NCI-H1417 (cell line): ENCODE measurements around the gene SYT9.
"Not testable (repeated sequence)": the region's sequence is repeated elsewhere in the genome, so short reads cannot be mapped to it uniquely, and the experiment has no call there.

Source experiments
- DNase-seq, 3 experiments: peaks; one replicate each; lab custom pipeline; 2025; lab: John Stamatoyannopoulos, UW

Gene SYT9

DNA sequence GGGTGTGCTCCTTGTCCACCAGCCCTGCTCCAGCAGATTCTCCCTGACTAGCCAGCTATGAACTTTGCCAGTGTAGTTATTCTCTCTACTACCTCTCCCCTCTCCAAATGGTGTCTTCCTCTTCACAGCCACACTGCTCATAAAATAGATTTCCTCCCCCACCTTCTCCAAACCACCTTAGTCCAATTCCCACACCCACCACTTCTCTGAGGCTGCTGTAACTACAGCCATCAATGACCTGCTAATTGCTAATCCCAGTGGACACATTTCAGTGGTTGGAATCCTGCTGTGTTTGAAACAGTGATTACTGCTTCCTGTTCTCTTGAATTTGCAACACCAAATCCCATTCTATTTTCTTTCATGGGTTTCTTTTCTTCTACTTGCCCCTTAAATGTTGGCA lies 23.4 kb downstream of the SYT9 start:
- DNase-seq: peak in 1 of 3 experiments; percentile 53

DNA sequence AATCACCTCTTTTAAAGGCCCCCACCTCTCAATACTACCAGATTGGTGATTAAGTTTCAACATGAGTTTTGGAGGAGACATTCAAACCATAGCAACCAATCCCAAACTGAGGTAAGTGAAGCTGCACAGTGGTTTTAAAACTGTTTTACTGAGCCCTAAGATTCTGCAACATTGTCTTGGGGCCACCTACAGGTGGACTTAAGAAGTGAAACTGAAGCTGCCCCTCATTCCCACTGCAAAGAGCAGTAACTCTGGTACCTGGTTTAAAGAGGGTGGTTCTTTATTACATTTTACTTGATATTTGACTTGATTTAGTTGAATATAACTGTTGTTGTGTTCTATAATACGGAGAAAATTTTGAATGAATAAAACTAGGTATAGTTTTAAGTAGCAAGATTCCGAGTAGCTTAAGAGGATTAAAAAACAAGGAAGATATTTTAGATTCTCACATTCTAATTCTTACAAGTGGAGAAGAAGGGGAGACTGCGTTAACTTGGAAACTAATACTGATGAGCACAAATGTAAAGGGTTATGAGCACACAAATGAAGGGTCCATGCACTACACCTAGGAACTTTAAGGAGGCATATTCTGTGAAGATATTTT lies 26.7 kb downstream of the SYT9 start:
- DNase-seq: peak in 2 of 3 experiments; percentile 10 to 60

DNA sequence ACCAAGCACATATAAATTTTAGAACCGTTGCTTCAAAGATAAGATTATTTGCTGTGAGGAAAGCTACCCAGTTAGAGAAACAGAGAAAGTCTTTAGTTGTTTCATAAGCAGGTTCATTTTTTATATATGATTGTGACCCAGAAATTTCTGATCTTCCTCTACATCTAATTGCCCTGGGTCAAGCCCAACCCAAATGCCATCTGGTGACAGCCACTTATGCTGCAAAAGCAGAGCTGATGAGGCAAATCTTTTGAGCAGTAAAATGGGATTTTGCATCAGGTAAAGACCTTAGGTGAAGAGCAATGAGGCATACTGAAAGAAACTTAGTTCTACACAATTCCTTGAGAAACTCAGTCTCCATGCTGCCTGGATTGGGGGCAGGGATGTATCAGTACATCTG lies 28.0 kb downstream of the SYT9 start:
- no peak for DNase-seq

DNA sequence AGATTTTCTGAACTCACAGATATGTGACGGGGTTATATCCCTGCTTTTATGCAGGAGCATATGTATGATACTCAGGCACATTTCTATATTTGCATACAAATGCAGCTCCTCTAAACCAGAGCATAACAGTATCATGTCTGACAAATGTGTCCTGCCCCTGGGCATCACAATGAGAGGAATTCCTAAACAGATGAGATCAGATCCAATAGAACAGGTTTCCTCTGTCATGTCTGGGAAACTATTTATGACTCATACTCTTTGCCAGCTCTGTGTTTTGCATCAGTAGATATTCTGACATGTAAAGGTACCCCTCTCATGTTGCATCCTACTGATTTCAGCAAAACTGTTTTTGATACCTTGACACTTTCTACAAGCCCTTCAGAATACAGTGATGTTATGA lies 29.4 kb downstream of the SYT9 start:
- DNase-seq: no peak

DNA sequence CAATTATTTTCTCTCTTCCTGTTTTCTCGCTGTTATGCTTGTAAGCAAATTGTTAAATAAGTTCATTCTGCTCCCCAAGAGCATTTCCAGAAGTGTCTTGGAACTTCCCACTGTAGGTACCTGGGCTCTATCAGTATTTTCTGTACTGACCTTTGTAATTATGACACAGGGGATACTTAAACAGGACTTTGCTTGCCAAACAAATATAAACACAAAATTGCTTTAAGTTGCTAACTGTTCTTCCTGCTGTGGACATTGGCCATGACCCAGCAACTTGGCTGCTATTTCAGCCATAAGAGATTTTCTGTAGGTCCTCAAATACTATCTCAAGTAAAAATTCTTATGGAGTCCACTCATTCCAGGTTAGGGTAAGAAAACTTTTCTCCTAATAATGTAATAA lies 30.1 kb downstream of the SYT9 start:
- no peak for DNase-seq

DNA sequence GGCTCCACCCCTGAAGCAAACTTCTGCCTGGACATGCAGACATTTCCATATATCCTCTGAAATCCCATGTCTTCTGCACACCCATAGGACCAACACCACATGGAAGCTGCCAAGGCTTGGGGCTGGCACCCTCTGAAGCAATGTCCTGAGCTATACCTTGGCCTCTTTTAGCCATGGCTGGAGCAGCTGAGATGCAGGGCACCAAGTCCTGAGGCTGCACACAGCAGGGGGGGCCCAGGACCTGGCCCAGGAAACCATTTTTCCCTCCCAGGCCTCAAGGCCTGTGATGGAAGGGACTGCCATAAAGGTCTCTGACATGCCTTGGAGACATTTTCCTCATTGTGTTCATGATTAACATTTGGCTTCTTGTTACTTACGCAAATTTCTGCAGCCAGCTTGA lies 34.5 kb downstream of the SYT9 start:
- no peak for DNase-seq

DNA sequence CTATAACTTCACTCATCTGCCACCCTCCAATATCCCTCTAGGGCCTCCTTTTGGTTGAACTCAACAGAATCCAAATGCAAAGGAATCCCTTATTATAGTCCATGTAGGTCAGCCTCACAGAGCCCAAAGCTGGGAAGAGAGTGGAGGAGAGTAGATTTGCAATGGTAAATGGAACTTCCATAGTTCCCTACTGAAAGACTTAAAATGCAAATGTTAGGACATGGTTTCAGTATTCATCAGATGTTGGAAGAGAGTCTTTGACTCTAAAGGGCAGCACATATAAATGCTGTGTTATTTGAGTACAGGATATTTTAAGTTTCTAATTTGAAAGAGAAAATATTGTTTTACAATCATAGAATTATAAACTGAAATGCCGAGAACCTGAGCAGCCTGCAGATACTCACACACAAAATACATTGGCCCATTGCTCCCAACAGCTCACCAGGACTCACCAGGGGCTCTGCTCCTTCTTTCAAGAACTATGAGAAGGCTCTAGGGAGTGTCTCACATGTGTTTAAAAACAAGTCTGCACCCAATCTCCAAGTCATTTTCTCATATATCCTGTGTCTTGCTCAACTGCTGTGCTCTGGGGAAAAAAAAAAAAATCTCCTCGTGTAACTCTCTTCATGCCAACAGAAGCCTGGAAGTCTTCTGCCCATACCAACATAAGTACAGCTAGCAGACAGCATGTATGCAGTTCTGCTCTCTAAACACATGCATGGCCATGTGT lies 39.6 kb downstream of the SYT9 start:
- DNase-seq: no peak

DNA sequence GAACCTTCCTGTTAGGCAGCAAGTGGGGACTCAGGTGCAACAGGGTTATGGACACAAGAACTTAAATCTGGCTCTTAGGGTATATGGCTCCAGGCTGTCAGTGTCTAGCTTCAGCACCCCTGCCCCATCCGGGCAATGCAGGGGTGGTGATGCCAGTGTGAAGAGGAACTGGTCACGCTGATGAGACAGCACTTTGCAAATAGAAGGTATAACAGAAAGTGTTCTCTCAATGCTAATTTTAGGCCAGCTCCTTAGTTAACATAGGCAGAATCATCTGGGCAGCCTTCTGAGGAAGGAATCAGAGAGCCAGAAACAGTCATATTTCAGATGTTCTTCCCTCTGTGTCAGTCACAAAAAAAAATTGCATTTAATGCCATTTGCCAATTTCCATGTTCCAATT lies 41.2 kb downstream of the SYT9 start:
- no peak for DNase-seq

DNA sequence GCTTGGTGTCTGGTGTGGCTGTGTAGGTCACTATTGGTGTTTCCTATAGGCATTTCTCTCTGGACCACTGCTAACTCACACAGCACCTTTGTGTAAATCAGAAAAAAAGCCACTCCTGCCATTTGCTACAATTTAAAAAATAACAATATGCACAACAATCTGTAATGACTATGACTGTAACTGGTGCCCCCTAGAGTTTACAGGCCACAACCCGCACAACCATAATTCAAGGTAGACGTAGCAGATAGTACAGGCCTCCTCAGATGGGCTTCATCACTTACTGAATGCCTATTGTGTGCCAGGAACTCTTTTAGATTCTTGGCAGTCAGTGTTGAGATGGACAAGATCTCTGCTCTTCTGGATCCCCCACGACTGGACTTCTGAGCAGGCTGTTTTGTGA lies 47.7 kb downstream of the SYT9 start:
- no peak for DNase-seq

DNA sequence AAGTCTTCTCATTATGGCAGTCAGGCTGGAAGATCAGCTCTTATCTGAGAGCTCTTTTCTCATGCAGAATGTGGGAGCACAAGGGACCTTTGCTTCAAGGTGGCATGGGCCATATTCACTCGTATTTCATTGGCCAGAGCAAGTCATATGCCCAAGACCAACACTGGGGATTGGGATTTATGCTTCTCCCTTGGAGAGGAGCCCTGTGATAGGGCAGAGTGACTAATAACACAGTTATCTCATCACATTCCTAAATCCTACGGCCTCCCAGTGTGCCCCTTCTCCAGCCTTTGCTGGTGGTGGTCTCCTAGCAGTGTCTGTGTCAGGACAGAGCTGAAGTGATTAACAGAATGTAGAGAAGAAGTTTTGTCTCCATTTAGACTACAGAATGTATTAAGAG lies 48.6 kb downstream of the SYT9 start:
- no peak for DNase-seq

DNA sequence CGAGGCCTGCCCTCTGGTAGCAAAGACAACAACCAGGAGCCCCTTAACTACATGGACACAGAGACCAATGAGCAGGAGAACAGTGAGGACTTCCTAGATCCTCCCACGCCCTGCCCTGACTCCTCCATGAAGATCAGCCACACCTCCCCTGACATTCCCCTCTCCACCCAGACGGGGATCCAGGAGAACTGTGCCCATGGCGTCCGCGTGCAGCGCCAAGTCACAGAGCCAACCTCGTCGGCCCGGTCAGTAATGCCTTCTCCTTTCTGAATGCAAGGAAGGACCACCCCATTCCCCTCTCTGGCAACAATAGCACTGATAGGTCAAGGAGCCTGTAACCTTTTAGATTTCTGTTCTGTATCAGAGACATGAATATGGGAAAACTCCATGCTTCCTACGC lies 51.4 kb downstream of the SYT9 start:
- no peak for DNase-seq

DNA sequence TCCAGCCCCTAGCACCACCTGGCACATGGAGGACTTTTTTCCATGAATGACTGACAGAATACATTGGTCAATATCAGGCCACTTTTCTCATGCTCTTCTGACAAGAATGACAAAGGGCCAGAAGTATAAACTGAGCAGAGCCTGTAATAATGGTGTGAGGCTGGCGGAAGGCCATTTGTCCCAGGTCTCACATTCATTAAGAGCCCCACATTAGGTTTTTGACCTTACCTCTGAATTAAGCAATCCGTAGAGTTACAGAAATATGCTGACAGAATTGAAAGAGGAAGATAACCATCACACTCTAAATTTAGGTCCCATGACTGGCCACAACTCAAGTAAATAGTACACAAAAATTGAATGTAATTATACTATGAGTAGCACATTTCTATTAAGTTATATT lies 55.2 kb downstream of the SYT9 start:
- no peak for DNase-seq

DNA sequence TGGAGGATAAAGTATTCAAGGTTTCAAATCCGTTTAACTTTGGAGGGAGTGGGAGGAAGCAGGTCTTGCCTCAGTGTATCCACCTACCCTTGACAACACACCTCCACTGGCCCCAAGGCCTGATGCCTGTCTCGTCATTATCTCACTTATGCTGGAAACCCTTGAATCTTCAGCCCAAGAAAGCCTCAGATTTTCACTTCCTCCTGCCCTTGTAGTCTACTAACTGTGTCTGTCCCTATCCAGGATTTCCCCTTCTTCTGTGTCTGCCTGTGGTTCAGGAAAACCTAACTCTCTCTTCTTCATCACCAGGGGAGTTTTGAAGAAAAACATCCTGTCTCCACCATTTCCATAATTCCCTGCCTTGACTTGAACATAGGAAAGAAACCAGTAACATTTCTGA lies 56.1 kb downstream of the SYT9 start:
- DNase-seq: no peak

DNA sequence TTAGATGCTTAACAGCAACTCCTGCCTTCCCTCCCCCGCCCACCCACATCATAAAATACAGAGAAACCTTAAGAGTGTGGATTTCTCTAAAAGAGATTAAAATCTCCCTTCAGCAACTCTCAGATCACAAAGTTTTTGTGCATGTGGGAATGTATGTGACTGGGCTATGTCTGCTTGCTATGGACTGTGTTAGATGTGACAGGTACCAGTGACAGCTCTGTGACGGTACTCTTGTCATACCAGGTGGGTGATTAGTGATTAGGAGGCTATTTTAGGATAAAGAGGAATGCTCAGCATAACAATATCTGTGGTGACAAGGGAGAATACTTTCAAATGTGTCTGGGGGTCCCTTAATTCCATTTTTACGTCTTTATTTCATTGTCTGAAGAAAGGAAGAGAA lies 60.2 kb downstream of the SYT9 start:
- peak in 1 of 3 experiments; percentile 21 for DNase-seq

DNA sequence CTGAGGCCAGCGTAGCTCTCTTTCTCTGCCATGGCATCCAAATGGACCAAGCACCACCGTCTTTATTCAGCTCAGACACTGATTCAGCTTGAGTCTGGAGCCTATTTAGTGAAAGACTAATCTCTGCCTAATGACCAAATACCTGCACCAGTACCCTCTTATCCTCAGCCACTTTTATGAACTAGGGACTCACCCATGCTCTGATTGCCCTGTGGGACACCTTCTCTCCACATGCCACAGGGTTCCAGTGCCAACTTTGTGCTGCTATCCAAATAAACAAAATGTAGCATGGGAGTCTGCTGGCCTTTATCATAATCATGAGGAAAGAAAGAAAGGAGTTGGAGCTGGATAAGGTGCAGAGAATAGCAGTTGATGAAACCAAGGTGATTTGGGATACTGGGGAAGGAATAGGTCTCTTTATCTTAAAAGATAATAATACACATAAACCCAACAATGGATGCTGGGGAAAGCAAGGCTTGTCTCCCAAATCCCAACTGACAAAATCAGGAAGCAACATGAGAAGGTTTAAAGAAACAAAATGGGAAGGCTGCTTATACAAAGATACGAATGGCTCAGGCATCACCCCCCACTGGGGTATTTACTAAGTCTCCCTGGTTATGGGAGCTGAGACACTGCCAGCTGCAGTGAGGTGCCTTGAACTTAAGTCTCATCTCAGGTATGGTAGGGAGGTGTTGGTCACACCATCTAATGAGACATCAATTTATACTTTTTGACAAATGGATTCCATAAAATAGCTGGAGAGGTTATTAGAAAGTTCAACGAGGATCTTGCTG lies 63.3 kb downstream of the SYT9 start:
- DNase-seq: peak in 1 of 3 experiments; percentile 3

DNA sequence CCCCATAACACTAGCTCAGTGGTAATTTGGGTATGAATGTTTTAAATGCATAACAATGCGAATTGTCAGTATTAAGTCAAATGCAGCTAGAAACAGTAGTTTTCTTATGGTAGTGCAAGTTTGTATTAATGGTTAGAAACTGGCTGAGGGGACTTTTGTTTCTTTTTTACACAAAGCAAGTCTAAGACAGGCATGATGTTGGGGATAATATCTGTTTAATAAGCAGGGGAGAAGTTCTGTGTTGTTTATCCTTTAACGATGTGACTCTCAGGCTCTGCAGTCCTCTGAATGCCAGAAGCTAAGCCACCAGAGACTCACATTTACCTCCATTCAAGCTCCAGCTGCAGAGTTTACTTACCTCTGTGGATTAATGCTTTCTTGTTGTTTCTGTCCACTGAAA lies 67.8 kb downstream of the SYT9 start:
- DNase-seq: no peak

DNA sequence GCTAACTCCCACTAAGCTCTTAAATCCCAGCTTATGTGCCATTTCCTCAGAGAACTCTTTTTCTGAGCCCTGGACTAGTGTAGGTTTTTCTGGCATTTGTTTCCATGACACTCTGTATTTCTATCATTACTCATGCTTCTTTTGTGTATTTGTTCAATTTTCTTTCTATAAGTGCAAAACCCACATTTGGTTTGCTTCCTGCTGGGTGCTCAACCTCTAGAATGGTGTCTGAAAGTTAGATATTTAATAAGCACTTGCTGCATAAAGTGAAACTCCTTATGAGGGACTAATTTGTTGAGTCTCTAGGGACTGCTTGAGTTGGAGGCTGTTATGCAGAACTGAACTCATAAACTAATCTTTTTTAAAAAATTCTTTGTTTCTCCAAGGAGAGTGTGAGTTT lies 68.6 kb downstream of the SYT9 start:
- DNase-seq: no peak

DNA sequence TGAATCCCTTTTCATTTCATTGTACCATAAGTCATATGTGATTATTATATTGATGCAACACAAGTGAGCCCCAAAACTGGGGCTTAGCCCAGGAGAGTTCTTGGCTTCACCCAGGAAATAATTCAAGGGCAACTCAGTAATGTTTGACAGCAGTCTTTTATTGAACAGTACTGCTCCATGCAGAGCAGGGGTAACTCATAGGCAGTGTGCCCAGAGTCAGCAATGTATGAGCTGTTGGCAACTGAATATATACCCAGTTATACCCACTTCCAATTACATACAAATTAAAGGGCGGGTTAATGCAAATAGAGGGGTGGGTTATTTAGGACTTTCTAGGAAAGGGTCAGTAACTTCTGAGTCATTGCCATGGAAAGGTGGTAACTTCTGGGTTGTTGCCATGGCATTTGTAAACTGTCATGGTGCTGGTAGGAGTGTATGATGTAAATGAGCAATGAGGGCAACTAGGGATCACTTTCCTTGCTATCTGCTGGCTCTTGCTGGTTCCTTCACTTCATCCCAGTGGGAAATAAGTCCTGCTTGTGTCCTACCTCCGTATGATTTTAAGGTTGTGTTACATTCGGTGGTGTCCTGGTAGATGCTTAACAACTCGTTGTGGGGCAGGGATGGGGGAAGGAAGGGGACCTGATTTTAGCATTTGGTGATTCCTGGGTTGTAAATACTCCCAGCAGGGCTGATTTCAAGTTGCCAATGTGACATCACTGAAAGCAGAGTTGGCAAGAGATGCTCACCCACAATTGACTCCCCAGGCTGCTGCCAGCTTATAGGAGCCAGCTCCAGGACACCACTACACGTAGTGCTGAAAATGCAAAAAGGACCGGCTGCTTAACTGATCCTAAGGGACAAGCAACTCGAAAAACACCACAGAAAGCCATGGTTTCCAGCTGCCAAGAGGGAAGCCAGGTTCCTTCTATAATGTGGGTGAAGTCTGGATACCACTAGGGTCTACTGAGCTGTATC lies 70.1 kb downstream of the SYT9 start:
- no peak for DNase-seq

DNA sequence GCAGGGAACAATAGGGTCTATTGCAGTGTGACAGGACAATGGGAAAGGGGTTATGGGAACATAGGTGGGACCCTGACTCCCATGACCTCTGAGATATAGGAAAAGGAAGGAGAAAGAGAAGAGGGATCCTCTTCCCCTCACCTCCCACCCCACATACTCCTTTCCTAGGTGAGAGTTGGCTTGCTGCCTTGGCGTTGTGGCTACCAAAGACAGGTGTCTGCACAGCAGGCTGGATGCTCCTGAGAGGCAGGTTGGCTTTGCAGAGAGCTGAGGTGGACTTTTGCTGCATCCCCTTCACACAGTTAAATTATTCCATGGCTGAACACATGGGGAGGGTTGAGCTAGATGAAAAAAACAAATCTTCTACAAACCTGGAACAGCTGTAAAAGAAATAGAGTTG lies 80.7 kb downstream of the SYT9 start:
- DNase-seq: no peak

DNA sequence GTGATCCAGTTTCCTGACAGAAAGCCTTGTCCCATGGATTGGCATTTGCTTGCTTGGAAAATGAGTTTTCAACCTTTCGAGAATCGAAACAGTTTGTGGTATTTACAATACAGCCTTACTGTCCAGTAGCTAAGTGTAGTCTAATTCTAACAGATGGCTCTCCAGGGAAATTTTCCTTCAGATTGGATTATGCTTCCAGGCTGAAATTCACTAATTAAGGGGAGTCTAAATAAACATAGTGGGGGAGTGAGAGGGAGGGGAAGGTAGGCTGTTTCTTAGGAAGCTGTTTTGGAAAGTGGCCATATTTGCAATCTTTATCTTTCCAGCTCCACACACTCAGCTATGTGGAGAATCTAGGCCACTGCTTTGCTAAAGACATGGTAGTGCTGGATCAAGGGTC lies 81.3 kb downstream of the SYT9 start:
- no peak for DNase-seq

DNA sequence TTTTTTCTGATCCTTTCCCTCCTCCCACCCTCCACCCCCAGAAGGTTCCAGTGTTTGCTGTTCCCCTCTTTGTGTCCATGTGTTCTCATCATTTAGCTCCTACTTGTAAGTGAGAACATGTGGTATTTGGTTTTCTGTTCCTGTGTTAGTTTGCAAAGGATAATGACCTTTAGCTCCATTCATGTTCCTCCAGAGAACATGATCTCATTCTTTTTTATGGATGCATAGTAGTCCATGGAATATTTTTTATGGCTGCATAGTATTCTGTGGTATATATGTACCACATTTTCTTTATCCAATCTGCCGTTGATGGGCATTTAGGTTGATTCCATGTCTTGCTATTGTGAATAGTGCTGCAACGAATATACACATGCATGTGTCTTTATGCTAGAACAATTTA lies 83.7 kb downstream of the SYT9 start:
- not testable (repeated sequence) for DNase-seq

DNA sequence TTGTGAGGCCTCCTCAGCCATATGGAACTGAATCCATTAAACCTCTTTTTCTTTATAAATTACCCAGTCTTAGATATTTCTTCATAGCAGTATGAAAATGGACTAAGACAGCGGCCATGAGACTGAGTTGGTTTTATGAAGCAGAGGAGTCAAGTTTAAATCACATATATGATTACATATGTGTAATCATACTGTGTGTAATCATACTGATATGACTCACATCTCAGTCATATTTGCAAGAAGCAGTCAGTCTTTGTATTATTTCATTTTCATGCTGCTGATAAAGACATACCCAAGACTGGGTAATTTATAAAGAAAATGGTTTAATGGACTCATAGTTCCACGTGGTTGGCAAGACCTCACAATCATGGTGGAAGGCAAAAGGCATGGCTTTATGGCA lies 89.8 kb downstream of the SYT9 start:
- no peak for DNase-seq
